Stimulated activated CD4-positive, alpha-beta T cell treated with anti-CD3 and anti-CD28 coated beads, Interleukin-12 subunit alpha, Interleukin-12 subunit beta, amount 100 ng/mL, for 48 hours (primary cell): ENCODE results near the gene PLA2G4A.

Experiments
- DNase-seq, 3 donors: peaks; one replicate each; pipeline ENCODE4 v3.0.0-alpha.2; 2020; ENCODE audit warnings: low read depth in 2 of 3, low spot score in 1 of 3

The PLA2G4A gene

GRCh38 chr1:187010571-187011309, 182.0 kb downstream of the PLA2G4A start:
- no peak for DNase-seq

- no peak for DNase-seq
Observed at GRCh38 chr1:187013582-187014200, 184.9 kb downstream of the PLA2G4A start.

- DNase-seq, result no peak
Observed at GRCh38 chr1:187018291-187018690, 189.5 kb downstream of the PLA2G4A start.

- no peak for DNase-seq
Observed at GRCh38 chr1:187027253-187027652, 198.5 kb downstream of the PLA2G4A start.

- DNase-seq, result no peak
Observed at GRCh38 chr1:187032316-187032981, 203.7 kb downstream of the PLA2G4A start.

- no peak for DNase-seq
Observed at GRCh38 chr1:187032982-187033692, 204.4 kb downstream of the PLA2G4A start.

- DNase-seq, result no peak
Observed at GRCh38 chr1:187033693-187034390, 205.1 kb downstream of the PLA2G4A start.

- no peak for DNase-seq
Observed at GRCh38 chr1:187034501-187034900, 205.8 kb downstream of the PLA2G4A start.

- no peak for DNase-seq
Observed at GRCh38 chr1:187037973-187038553, 209.3 kb downstream of the PLA2G4A start.
